ENCODE measurements around the gene NRXN3.

Gene NRXN3

GRCh38 chr14:78170203-78170602 is at the start of gene NRXN3:
TSS of gene NRXN3 (plus strand) at chr14:78170373. CDS start at chr14:78243094, 72,721 bp downstream.
- peaks cover 22% of the 10 kb centered on the region for H3K27me3 Mint-ChIP-seq
- H3K9me3 Mint-ChIP-seq: no peaks in the 10 kb centered on the region
- no peaks in the 10 kb centered on the region for H3K36me3 Mint-ChIP-seq (ENCODE audit: low read depth)

GRCh38 chr14:78122436-78122835 is 47.7 kb upstream of the NRXN3 start:
- no peak overlapping the region for H3K27ac Mint-ChIP-seq
- H3K36me3 Mint-ChIP-seq (ENCODE audit: low read depth): no peaks in the 10 kb centered on the region
- H3K9me3 Mint-ChIP-seq: peaks cover 7% of the 10 kb centered on the region
- peaks cover 10% of the 10 kb centered on the region for H3K27me3 Mint-ChIP-seq
- H3K4me3 Mint-ChIP-seq: no peak overlapping the region
- no peaks in the 10 kb centered on the region for H3K4me1 Mint-ChIP-seq (ENCODE audit: low read depth)

More at GRCh38 chr14:78170203-78170602, at the start of gene NRXN3:
- H3K27ac Mint-ChIP-seq: no peak within 1 kb of the TSS
- no peak within 1 kb of the TSS for H3K4me3 Mint-ChIP-seq
- no peaks in the 10 kb centered on the region for H3K4me1 Mint-ChIP-seq (ENCODE audit: low read depth)

DNA sequence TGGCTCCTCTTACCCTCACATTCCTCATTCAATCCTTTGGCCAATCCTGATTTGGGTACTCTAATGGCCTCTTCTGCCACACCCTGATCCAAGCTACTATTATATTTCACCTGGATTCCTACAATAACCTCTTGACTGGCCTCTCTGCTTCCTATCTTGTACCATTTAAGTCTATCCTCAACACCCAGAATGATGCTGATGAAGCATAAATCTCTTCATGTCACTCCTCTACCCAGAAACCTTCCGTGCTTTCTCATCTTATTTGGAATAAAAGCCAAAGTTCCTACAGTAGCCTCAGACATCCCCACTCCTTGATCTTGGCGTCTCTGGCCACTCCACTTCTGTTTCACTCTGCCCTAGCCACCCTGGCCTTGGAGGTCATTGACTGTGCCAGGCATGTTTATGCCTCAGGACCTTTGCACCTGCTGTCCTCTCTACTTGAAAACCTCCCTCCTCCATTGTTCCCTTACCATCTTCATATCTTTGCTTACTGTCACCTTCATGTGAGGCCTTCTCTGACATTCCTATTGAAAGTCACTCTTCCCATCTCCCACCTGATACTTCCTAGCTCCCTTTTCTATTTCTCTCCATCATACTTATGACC is 46.4 kb upstream of the NRXN3 start:
- Mint-ChIP-seq H3K27me3 (peaks cover 7% of the 10 kb centered on the region), H3K4me3 (no peak overlapping the region), H3K36me3 (ENCODE audit: low read depth) (no peaks in the 10 kb centered on the region), H3K4me1 (ENCODE audit: low read depth) (no peaks in the 10 kb centered on the region), H3K9me3 (peaks cover 4% of the 10 kb centered on the region), H3K27ac (no peak overlapping the region)

GRCh38 chr14:78127961-78128360 is 42.2 kb upstream of the NRXN3 start:
- no peaks in the 10 kb centered on the region for H3K4me1 Mint-ChIP-seq (ENCODE audit: low read depth)
- peaks cover 4% of the 10 kb centered on the region for H3K9me3 Mint-ChIP-seq
- no peaks in the 10 kb centered on the region for H3K36me3 Mint-ChIP-seq (ENCODE audit: low read depth)
- H3K4me3 Mint-ChIP-seq: no peak overlapping the region
- peaks cover 4% of the 10 kb centered on the region for H3K27me3 Mint-ChIP-seq
- no peak overlapping the region for H3K27ac Mint-ChIP-seq

DNA sequence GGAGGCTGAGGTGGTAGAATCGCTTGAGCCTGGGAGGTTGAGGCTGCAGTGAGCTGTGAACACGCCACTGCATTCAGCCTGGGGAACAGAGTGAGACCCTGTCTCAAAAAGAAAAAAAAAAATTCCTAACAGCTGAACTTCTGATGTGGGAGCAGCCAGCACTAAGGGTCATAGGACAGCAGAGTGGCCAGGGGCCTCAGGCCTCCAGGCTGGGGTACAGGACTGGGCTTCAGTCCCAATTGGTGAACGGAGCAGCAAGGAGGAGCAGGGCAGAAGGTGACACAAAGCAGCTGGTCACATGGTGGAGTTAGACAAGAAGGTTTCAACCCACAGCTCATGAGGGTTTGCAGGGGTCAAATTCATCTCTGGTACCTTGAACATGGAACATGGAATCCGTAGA is 40.8 kb upstream of the NRXN3 start:
- H3K27ac Mint-ChIP-seq: no peak overlapping the region
- no peaks in the 10 kb centered on the region for H3K27me3 Mint-ChIP-seq
- H3K4me3 Mint-ChIP-seq: no peak overlapping the region
- no peaks in the 10 kb centered on the region for H3K9me3 Mint-ChIP-seq
- no peaks in the 10 kb centered on the region for H3K36me3 Mint-ChIP-seq (ENCODE audit: low read depth)
- H3K4me1 Mint-ChIP-seq (ENCODE audit: low read depth): no peaks in the 10 kb centered on the region

DNA sequence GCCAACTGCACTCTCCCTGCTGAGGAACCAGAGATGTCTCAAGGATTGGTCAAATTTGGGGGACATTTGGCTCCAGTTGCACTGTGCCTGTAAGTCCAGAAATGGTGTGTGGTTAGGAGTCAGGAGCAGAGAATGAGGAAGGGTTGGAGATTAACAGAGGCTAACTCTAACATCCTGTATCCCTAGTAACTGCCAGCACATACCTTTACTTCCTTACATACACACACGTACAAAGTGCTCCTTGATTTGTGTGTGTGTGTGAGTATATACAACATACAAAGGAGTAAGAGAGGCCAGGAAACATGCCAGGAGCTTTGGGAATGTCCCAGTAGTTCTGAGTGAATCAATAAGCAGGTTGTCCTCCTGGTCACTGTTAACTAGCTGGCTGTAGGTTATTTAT is 39.8 kb upstream of the NRXN3 start:
- no peak overlapping the region for H3K27ac Mint-ChIP-seq
- H3K4me3 Mint-ChIP-seq: no peak overlapping the region
- no peaks in the 10 kb centered on the region for H3K36me3 Mint-ChIP-seq (ENCODE audit: low read depth)
- no peaks in the 10 kb centered on the region for H3K4me1 Mint-ChIP-seq (ENCODE audit: low read depth)
- H3K27me3 Mint-ChIP-seq: no peaks in the 10 kb centered on the region
- H3K9me3 Mint-ChIP-seq: no peaks in the 10 kb centered on the region

DNA sequence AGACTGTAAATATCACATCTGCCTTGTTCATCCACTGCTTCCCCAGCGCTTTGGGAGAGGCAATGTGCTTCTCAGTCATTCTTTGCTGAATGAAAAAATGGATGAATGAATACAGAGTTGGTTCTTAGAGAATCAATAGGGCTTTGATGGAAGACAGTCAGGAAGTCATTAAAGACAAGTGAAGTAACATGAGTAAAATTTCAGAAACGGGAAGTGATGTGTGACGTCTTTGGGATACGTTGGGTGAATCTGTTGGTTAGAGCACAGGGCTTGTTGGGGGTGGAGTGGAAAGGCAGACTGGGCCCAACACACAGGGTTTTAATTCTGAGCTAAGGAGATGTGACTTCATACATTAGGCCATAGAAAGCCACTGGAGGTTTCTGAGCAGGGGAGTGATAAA is 39.0 kb upstream of the NRXN3 start:
- no peak overlapping the region for H3K27ac Mint-ChIP-seq
- no peak overlapping the region for H3K4me3 Mint-ChIP-seq
- H3K36me3 Mint-ChIP-seq (ENCODE audit: low read depth): no peaks in the 10 kb centered on the region
- H3K4me1 Mint-ChIP-seq (ENCODE audit: low read depth): peaks cover 8% of the 10 kb centered on the region
- no peaks in the 10 kb centered on the region for H3K27me3 Mint-ChIP-seq
- H3K9me3 Mint-ChIP-seq: no peaks in the 10 kb centered on the region

GRCh38 chr14:78131616-78132015 is 38.6 kb upstream of the NRXN3 start:
- no peaks in the 10 kb centered on the region for H3K9me3 Mint-ChIP-seq
- H3K36me3 Mint-ChIP-seq (ENCODE audit: low read depth): no peaks in the 10 kb centered on the region
- no peaks in the 10 kb centered on the region for H3K27me3 Mint-ChIP-seq
- H3K27ac Mint-ChIP-seq: no peak overlapping the region
- no peak overlapping the region for H3K4me3 Mint-ChIP-seq
- peaks cover 8% of the 10 kb centered on the region for H3K4me1 Mint-ChIP-seq (ENCODE audit: low read depth)

DNA sequence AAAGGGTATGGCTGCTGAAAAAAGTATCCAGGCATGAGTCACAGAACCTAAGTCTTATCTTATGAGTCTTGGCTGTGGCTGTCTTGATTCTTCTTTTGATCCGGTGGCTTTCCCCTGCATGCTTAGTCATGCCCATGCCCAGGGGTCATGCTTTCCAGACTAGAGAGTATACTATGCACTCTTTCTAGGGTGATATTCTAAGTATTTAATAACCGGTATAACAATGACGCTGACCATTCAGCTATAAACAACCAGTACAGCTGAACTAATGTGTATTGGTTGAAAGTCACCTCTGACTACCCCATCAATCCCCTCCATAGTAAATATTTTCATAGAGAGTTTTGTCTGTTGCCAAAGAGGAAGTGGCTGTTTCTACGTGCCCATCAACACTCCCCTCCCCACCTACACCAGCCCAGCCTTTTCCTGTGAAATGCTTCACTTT is 34.7 kb upstream of the NRXN3 start:
- no peaks in the 10 kb centered on the region for H3K36me3 Mint-ChIP-seq (ENCODE audit: low read depth)

DNA sequence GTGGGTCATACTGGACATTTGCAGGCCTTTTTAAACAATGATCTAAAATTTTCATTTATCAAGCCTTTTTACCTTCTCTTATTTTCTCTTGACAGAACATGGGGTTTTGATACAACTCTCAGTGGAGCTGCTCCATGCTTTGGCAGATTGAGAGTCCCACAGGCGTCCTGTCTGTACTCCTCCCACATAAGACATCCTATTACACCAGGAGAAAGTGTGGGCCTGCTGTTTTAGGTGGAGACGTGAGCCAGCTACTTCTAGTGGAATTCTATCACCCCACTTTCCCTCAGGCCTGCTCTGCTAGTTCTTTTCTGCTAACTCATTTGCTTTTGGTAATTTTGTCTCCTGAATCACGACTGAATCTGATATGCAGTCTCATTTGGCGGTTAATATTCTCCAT is 33.5 kb upstream of the NRXN3 start:
- no peaks in the 10 kb centered on the region for H3K9me3 Mint-ChIP-seq
- H3K4me3 Mint-ChIP-seq: no peak overlapping the region
- no peak overlapping the region for H3K27ac Mint-ChIP-seq
- peaks cover 8% of the 10 kb centered on the region for H3K4me1 Mint-ChIP-seq (ENCODE audit: low read depth)
- peaks cover 4% of the 10 kb centered on the region for H3K27me3 Mint-ChIP-seq
- no peaks in the 10 kb centered on the region for H3K36me3 Mint-ChIP-seq (ENCODE audit: low read depth)

More for the DNA sequence above, 34.7 kb upstream of the NRXN3 start:
- H3K4me3 Mint-ChIP-seq: no peak overlapping the region
- peaks cover 8% of the 10 kb centered on the region for H3K4me1 Mint-ChIP-seq (ENCODE audit: low read depth)
- no peak overlapping the region for H3K27ac Mint-ChIP-seq
- peaks cover 4% of the 10 kb centered on the region for H3K27me3 Mint-ChIP-seq
- no peaks in the 10 kb centered on the region for H3K9me3 Mint-ChIP-seq

- Mint-ChIP-seq H3K27me3 (peaks cover 4% of the 10 kb centered on the region), H3K4me1 (ENCODE audit: low read depth) (no peaks in the 10 kb centered on the region), H3K9me3 (peaks cover 3% of the 10 kb centered on the region), H3K36me3 (ENCODE audit: low read depth) (no peaks in the 10 kb centered on the region), H3K27ac (no peak overlapping the region), H3K4me3 (no peak overlapping the region)
Observed at GRCh38 chr14:78141590-78141989, 28.6 kb upstream of the NRXN3 start.

- no peaks in the 10 kb centered on the region for H3K36me3 Mint-ChIP-seq (ENCODE audit: low read depth)
- H3K4me3 Mint-ChIP-seq: no peak overlapping the region
- no peak overlapping the region for H3K27ac Mint-ChIP-seq
- H3K4me1 Mint-ChIP-seq (ENCODE audit: low read depth): no peaks in the 10 kb centered on the region
- H3K27me3 Mint-ChIP-seq: peaks cover 4% of the 10 kb centered on the region
- H3K9me3 Mint-ChIP-seq: peaks cover 3% of the 10 kb centered on the region
Observed at GRCh38 chr14:78142998-78143397, 27.2 kb upstream of the NRXN3 start.

DNA sequence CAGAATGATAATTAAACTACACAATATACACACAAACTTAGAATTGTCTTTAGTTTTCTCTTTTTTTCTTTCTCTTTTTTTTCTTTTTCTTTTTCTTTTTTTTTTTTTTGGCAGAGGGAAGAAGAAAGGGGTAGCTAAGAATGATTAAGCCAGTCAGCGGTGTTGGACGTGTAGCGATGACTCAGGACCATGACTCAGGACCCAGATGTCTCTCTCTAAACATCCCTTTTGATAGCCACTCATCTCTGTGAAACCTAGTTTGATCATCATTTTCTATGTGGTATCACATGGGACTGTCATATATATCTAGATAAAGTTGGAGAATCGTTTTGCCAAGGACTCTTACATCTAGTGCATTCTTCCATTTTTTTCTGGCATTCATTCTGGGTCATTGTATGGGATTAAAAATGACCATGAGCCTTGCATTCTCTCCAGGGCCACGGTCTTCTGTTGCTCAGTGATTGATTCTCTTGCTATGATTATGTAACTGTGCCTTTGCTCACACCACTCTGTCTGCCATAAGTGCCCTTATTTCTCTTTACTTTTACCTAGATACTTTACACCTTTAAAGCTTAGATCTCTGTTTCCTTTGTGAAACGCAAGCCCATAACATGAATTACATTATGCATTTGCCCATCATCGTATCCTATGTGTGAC is 26.6 kb upstream of the NRXN3 start:
- H3K27me3 Mint-ChIP-seq: peaks cover 2% of the 10 kb centered on the region
- H3K4me1 Mint-ChIP-seq (ENCODE audit: low read depth): no peaks in the 10 kb centered on the region
- H3K27ac Mint-ChIP-seq: no peak overlapping the region
- no peak overlapping the region for H3K4me3 Mint-ChIP-seq
- H3K36me3 Mint-ChIP-seq (ENCODE audit: low read depth): no peaks in the 10 kb centered on the region
- peaks cover 3% of the 10 kb centered on the region for H3K9me3 Mint-ChIP-seq

DNA sequence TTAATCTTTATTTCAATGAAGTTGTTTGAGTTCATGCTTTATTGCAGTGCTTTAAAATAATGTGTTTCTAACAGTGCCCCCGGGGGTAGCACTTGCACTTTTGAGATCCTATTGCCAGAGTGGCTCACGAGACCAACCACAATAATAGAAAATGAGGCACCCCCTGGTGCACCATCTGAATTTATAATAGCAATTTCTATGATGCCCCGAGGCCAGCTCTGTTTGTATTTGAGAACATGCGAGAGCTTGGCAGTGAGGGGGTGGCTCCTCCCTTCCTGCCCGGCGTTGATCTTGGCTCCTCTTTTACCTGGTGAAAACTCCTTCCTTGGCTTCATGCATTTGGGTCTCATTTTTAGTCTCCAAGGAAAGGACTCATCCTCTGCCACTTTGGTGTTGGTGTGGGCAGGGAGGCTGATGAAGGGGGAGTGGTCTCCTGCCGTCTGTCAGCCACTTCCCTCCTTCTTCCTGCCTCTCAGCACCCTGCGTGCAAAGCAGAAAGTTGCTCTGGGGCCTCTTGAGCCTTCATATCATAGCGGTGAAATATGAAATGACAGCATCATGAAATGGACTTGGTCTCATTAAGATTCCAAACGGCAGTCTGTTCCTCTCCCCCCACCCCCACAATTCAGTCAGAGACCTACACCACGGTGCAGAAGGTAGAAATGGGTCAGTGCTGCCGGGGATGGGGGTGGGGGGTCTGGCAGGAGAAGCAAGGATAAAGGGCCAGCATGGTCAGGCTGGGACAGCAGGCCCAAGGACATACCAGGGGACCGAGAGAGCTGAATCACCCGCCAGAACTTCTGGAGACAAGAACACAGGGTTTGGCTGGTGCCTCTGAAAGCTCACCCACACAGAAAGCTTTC is 17.7 kb upstream of the NRXN3 start:
- H3K4me3 Mint-ChIP-seq: no peak overlapping the region
- no peaks in the 10 kb centered on the region for H3K36me3 Mint-ChIP-seq (ENCODE audit: low read depth)
- H3K9me3 Mint-ChIP-seq: no peaks in the 10 kb centered on the region
- no peaks in the 10 kb centered on the region for H3K4me1 Mint-ChIP-seq (ENCODE audit: low read depth)
- H3K27me3 Mint-ChIP-seq: peaks cover 3% of the 10 kb centered on the region
- no peak overlapping the region for H3K27ac Mint-ChIP-seq

GRCh38 chr14:78153064-78153341 is 17.2 kb upstream of the NRXN3 start:
- no peaks in the 10 kb centered on the region for H3K9me3 Mint-ChIP-seq
- H3K36me3 Mint-ChIP-seq (ENCODE audit: low read depth): no peaks in the 10 kb centered on the region
- no peak overlapping the region for H3K4me3 Mint-ChIP-seq
- no peaks in the 10 kb centered on the region for H3K4me1 Mint-ChIP-seq (ENCODE audit: low read depth)
- no peak overlapping the region for H3K27ac Mint-ChIP-seq
- H3K27me3 Mint-ChIP-seq: peaks cover 3% of the 10 kb centered on the region
